Fibroblast of villous mesenchyme (primary cell): ENCODE data around the gene LSM14B. TPM values are rescaled to one million over a fixed set of nuclear protein-coding genes. Genes with fewer than 3 reads are reported as not detected.
A peak's percentile ranks its signal among the peaks of the same experiment; 100 is the strongest.
"Not testable (repeated sequence)": the region's sequence is repeated elsewhere in the genome, so short reads cannot be mapped to it uniquely, and the experiment has no call there.

ENCODE experiments used
- DNase-seq: peaks from one replicate; pipeline ENCODE4 v3.0.0-alpha.2; 2010; ENCODE audit warnings: low read depth
- H3K4me3 ChIP-seq: 2 replicates; pipeline ENCODE4 v1.5.1; 2011; ENCODE audit warnings: low read depth, mild to moderate bottlenecking, low read length
- total RNA-seq: library from RNA; depleted of rRNA; stranded (reverse); fragments of >200 nt; gene quantifications from 2 replicates; pipeline ENCODE4 v1.2.3, GENCODE V29; 2012
- TF ChIP-seq, protein P1 (sequence below): IDR thresholded peaks from 2 replicates; pipeline ENCODE4 v1.5.1; 2012; ENCODE audit warnings: low read depth, mild to moderate bottlenecking, low read length; ENCODE audit not compliant: insufficient read depth

The LSM14B gene
- total RNA-seq: 28.7 and 30.7 TPM in 2 replicates

- H3K4me3 ChIP-seq: peak within 1 kb of the TSS; percentile 77
- peak; percentile 98 for DNase-seq
- TF ChIP-seq, protein P1, sequence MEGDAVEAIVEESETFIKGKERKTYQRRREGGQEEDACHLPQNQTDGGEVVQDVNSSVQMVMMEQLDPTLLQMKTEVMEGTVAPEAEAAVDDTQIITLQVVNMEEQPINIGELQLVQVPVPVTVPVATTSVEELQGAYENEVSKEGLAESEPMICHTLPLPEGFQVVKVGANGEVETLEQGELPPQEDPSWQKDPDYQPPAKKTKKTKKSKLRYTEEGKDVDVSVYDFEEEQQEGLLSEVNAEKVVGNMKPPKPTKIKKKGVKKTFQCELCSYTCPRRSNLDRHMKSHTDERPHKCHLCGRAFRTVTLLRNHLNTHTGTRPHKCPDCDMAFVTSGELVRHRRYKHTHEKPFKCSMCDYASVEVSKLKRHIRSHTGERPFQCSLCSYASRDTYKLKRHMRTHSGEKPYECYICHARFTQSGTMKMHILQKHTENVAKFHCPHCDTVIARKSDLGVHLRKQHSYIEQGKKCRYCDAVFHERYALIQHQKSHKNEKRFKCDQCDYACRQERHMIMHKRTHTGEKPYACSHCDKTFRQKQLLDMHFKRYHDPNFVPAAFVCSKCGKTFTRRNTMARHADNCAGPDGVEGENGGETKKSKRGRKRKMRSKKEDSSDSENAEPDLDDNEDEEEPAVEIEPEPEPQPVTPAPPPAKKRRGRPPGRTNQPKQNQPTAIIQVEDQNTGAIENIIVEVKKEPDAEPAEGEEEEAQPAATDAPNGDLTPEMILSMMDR: no peak
Measured at GRCh38 chr20:62121776-62122653, at the start of gene LSM14B. TSS of gene LSM14B (plus strand) at chr20:62122475. CDS start at chr20:62122667, 192 bp downstream.

DNA sequence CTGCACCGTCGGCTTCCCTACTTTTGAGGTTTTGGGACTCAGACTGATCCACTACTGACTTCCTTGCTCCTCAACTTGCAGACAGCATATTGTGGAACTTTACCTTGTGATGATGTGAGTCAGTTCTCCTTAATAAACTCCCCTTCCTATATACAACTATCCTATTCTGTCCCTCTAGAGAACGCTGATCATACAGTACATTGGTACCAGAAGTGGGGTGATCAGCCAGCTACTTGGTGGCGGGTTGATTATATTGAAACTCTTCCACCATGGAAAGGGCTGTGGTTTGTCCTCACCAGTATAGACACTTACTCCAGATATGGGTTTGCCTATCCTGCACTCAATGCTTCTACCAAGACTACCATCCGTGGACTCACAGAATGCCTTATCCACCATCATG is 49.0 kb upstream of the LSM14B start:
- TF ChIP-seq, protein P1: no peak
- no peak for DNase-seq
- H3K4me3 ChIP-seq: no peak overlapping the region

GRCh38 chr20:62079166-62079565 is 43.1 kb upstream of the LSM14B start:
- TF ChIP-seq, protein P1: no peak
- DNase-seq: no peak
- H3K4me3 ChIP-seq: no peak overlapping the region

DNA sequence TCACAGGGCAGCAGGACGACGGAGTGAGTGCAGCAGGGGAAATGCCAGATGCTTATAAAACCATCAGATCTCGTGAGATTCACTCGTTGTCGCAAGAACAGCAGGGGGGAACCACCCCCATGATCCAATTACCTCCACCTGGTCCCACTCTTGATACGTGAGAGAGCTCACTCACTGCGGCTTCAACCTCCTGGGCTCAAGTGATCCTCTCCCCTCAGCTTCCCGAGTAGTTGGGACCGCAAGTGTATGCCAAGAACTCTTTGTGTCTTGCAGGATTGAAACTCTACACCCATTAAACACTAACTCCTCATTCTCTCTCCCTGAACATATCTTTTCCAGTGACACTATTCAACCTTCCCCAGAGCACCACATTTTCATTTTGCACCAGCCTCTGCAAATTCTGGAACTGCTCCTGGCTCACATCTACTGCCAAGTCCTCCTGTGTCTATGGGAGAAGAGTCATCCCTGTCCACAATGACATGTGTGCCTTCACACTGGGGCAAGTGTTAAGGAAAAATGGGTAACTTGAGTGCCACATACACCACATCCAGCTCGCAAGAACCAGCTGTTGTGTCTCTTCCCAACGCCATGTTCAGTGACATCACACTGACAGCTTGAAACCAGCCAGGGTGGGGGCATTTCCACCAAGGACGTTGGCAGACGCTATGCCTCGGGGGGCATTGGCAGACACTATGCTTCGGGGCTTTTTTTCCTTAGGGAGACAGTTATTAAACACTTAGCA is 41.9 kb upstream of the LSM14B start:
- no peak overlapping the region for H3K4me3 ChIP-seq
- no peak for DNase-seq
- TF ChIP-seq, protein P1: no peak

GRCh38 chr20:62083312-62083711 is 39.0 kb upstream of the LSM14B start:
- TF ChIP-seq, protein P1: no peak
- DNase-seq: no peak
- H3K4me3 ChIP-seq: no peak overlapping the region

GRCh38 chr20:62084224-62084623 is 38.1 kb upstream of the LSM14B start:
- H3K4me3 ChIP-seq: not testable (repeated sequence)

GRCh38 chr20:62085206-62085605 is 37.1 kb upstream of the LSM14B start:
- TF ChIP-seq, protein P1: no peak
- no peak for DNase-seq
- H3K4me3 ChIP-seq: no peak overlapping the region

More at GRCh38 chr20:62084224-62084623, 38.1 kb upstream of the LSM14B start:
- DNase-seq: not testable (repeated sequence)
